ENCODE measurements around the gene INTS7.

DNA sequence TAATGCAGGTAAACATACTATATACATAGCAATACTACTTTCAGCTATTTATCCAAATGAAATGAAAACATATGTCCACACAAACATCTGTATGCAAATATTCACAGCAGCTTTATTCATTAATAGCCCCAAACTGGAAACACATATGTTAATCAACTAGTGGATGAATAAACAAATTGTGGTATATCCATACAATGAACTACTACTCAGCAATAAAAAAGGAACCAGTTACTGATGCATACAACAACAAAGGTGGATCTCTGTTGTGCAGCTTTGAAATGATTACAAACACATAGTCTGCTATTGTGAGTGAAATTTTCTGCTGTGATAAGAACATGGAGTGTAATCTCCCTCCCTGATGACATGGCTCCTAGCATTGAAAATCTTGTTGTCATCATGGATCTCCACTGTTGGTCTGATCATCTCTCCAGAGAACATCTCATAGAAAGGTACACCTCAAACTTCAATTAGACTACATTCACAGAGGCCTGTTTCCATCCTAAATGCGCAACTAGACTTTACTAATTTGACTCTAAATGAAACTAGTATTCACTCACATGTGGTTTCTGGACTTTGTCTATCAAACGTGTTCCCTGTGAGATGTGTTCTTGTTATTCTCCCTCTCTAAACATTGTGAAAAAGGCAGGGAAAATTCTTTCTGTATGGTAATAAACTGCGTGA lies 10.7 kb downstream of the INTS7 start:
- TF ChIP-seq, protein P1, sequence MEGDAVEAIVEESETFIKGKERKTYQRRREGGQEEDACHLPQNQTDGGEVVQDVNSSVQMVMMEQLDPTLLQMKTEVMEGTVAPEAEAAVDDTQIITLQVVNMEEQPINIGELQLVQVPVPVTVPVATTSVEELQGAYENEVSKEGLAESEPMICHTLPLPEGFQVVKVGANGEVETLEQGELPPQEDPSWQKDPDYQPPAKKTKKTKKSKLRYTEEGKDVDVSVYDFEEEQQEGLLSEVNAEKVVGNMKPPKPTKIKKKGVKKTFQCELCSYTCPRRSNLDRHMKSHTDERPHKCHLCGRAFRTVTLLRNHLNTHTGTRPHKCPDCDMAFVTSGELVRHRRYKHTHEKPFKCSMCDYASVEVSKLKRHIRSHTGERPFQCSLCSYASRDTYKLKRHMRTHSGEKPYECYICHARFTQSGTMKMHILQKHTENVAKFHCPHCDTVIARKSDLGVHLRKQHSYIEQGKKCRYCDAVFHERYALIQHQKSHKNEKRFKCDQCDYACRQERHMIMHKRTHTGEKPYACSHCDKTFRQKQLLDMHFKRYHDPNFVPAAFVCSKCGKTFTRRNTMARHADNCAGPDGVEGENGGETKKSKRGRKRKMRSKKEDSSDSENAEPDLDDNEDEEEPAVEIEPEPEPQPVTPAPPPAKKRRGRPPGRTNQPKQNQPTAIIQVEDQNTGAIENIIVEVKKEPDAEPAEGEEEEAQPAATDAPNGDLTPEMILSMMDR (IDR thresholded peaks at IDR 0.05; ENCODE audit: low read depth, low read length): no peak
- TF ChIP-seq POLR2A (IDR thresholded peaks at IDR 0.05; ENCODE audit: extremely low read depth, insufficient read length): no peak
- TF ChIP-seq, protein P2, sequence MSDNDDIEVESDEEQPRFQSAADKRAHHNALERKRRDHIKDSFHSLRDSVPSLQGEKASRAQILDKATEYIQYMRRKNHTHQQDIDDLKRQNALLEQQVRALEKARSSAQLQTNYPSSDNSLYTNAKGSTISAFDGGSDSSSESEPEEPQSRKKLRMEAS (IDR thresholded peaks at IDR 0.05; ENCODE audit: low read depth, low read length): no peak
